ENCODE results near the gene DNAH7. TPM values are rescaled to one million over a fixed set of nuclear protein-coding genes. Genes with fewer than 3 reads are reported as not detected.

The DNAH7 gene
- total and polyA plus RNA-seq, 10 of the 15 experiments (the other 5 are each of a cell fraction or from before 2014, with no cell fraction given): 0.05 to 0.61 (median 0.16) TPM

DNA sequence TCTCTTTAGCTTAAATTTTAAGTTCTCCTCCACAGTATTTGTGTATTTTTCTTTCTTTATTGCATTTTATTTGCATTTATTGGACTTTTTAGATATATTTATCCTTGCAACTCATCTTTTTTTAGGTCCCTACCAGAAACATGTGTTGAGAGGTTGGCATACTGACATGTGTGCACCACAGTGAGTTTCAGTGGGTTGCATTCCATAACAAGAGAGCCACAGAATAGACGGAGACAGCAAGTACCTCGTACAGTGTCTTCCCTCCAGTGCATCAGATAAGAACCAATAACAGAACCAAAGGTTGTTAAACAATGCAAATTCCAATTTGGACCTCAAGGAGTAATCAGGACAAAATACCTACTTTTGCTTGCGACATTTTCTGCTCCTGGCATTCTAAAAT lies 111.9 kb downstream of the DNAH7 start:
- ChIA-PET SMC1A (ENCODE audit: uncharacterized antibody, unreplicated experiment) (interaction anchor here (0.6 to 0.8 kb wide), 2 partner anchors 13 to 801 kb away, joined by 3 read pairs; no protein-coding TSS in a partner anchor), POLR2A (no interaction called here), CTCF (no interaction called here), RAD21 (ENCODE audit: unreplicated experiment) (no interaction called here)
- DNase-seq (ENCODE audit: low read depth, low spot score) (no peak), ATAC-seq (no peak), FAIRE-seq (no peak)
- H3K27me3 ChIP-seq (replicated peaks in 1 of 2; ENCODE audit: control insufficient read depth in 2 of 2, insufficient read depth in 2 of 2, low read length in 1 of 2): no peaks in the 10 kb centered on the region
- H3K4me2 ChIP-seq (ENCODE audit: control insufficient read depth, insufficient read depth): no peak overlapping the region
- no peaks in the 10 kb centered on the region for H3K9me3 ChIP-seq (replicated peaks; ENCODE audit: control insufficient read depth, insufficient read depth, low read length)
- H3K4me1 ChIP-seq (ENCODE audit: control insufficient read depth, insufficient read depth, low read length): no peaks in the 10 kb centered on the region
- intact Hi-C loops (cut with micrococcal nuclease; ENCODE audit: unreplicated experiment): no loop called here
- H4K20me1 ChIP-seq (ENCODE audit: control insufficient read depth, insufficient read depth): no peaks in the 10 kb centered on the region
- H3K79me2 ChIP-seq (ENCODE audit: control insufficient read depth, insufficient read depth, low read length): no peaks in the 10 kb centered on the region
- no peak for TF ChIP-seq ZSCAN29 (IDR thresholded peaks at IDR 0.05)
- no peak overlapping the region for H3K9ac ChIP-seq (ENCODE audit: control insufficient read depth, insufficient read depth, low read length)
- H3K27ac ChIP-seq (ENCODE audit: control insufficient read depth, insufficient read depth): no peak overlapping the region
- H3K36me3 ChIP-seq (ENCODE audit: control insufficient read depth in 2 of 2, insufficient read depth in 2 of 2, low read length in 1 of 2): no peaks in the 10 kb centered on the region
- no TSS peak for BruUV-seq (replicated peaks)
- no peak overlapping the region for H3K4me3 ChIP-seq
- H2AFZ ChIP-seq (ENCODE audit: control insufficient read depth, low read depth, low read length): no peak overlapping the region
- in situ Hi-C loops (cut with MboI): no loop called here
- 8% methylated on average over 3 of the region's 3 CpGs for WGBS (ENCODE audit: insufficient coverage, insufficient replicate concordance, low lambda C conversion rate, missing lambda C conversion rate)

DNA sequence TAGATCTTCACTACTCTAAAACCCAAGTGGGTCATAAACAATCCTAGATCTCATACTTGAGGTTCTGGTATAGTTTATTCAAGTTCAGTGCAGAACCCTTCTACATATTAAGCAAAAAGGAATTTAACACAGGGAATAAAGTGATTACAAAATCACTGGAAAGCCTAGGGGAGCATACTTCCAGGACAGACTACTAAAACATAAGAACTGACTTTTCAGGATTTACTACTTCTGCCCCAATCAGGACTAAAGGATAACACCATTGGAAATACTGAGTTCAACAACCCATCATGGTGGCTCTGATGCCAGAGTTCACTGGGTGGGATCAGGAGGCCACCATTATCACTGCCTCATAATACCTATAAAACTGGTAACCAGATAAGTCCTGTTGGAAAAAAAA lies 123.6 kb downstream of the DNAH7 start:
- Histone ChIP-seq H3K36me3 (ENCODE audit: control insufficient read depth in 2 of 2, insufficient read depth in 2 of 2, low read length in 1 of 2) (no peaks in the 10 kb centered on the region), H3K4me2 (ENCODE audit: control insufficient read depth, insufficient read depth) (no peak overlapping the region), H3K27ac (ENCODE audit: control insufficient read depth, insufficient read depth) (no peak overlapping the region), H4K20me1 (ENCODE audit: control insufficient read depth, insufficient read depth) (no peaks in the 10 kb centered on the region), H3K9me3 (replicated peaks; ENCODE audit: control insufficient read depth, insufficient read depth, low read length) (no peaks in the 10 kb centered on the region), H3K4me1 (ENCODE audit: control insufficient read depth, insufficient read depth, low read length) (no peaks in the 10 kb centered on the region), H2AFZ (ENCODE audit: control insufficient read depth, low read depth, low read length) (no peak overlapping the region), H3K27me3 (replicated peaks in 1 of 2; ENCODE audit: control insufficient read depth in 2 of 2, insufficient read depth in 2 of 2, low read length in 1 of 2) (no peaks in the 10 kb centered on the region), H3K4me3 (no peak overlapping the region), H3K79me2 (ENCODE audit: control insufficient read depth, insufficient read depth, low read length) (no peaks in the 10 kb centered on the region), H3K9ac (ENCODE audit: control insufficient read depth, insufficient read depth, low read length) (no peak overlapping the region)
- POLR2A ChIA-PET: no interaction called here
- no peak for FAIRE-seq
- no peak for TF ChIP-seq IRF4 (IDR thresholded peaks at IDR 0.05; ENCODE audit: low read depth, low read length)
- in situ Hi-C loops (cut with MboI) (no loop called here), intact Hi-C loops (cut with micrococcal nuclease; ENCODE audit: unreplicated experiment) (no loop called here)
- RAD21 ChIA-PET (ENCODE audit: unreplicated experiment): no interaction called here
- BruUV-seq (replicated peaks): no TSS peak
- ATAC-seq: no peak
- no peak for DNase-seq (ENCODE audit: low read depth, low spot score)
- CTCF ChIA-PET: no interaction called here
- SMC1A ChIA-PET (ENCODE audit: uncharacterized antibody, unreplicated experiment): no interaction called here
